Prostate gland (tissue), 2 donors: ENCODE measurements around the gene LAMA3.

Source experiments
- CTCF ChIP-seq, 4 experiments: fragments of 200-600 bp in 2 of 4; fragments of 450-650 bp in 2 of 4; sonication (generic) in 2 of 4; IDR thresholded peaks; 1 replicate in 3 of 4; 2 replicates in 1 of 4; pipeline ENCODE4 v1.5.1; 2016 to 2019; ENCODE audit warnings: antibody characterized with exemption in 4 of 4, mild to moderate bottlenecking in 2 of 4, moderate library complexity in 2 of 4
- POLR2A ChIP-seq: fragments of 450-650 bp; IDR thresholded peaks from one replicate; pipeline ENCODE4 v1.6.1; 2016; ENCODE audit warnings: antibody characterized with exemption, mild to moderate bottlenecking
- POLR2AphosphoS5 ChIP-seq: sonication (generic); formaldehyde crosslinking; IDR thresholded peaks from one replicate; pipeline ENCODE4 v1.6.1; 2017; ENCODE audit warnings: antibody characterized with exemption

- no peak for TF ChIP-seq POLR2AphosphoS5
- TF ChIP-seq CTCF (IDR thresholded peaks at IDR 0.05): no peak
- TF ChIP-seq POLR2A: no peak
These were observed 25.3 kb downstream of the LAMA3 start for GRCh38 chr18:23714576-23714975.
